Mucosa of gallbladder (tissue), 1 donor: ENCODE measurements around the gene CTIF. TPM values are rescaled to one million over a fixed set of nuclear protein-coding genes. Genes with fewer than 3 reads are reported as not detected.
"Not testable (repeated sequence)": the region's sequence is repeated elsewhere in the genome, so short reads cannot be mapped to it uniquely, and the experiment has no call there.

Source experiments
- DNase-seq: peaks from one replicate; pipeline ENCODE4 v3.0.0-alpha.2; 2020; ENCODE audit warnings: low spot score
- total RNA-seq: library from RNA; stranded (reverse); gene quantifications from one replicate; pipeline ENCODE4 v1.2.1, GENCODE V29; 2021
- donor health status: DM: no; HTN: no; CAD: no.

CTIF gene
- total RNA-seq, 1 donor from 2014 or later: 101 TPM

DNA sequence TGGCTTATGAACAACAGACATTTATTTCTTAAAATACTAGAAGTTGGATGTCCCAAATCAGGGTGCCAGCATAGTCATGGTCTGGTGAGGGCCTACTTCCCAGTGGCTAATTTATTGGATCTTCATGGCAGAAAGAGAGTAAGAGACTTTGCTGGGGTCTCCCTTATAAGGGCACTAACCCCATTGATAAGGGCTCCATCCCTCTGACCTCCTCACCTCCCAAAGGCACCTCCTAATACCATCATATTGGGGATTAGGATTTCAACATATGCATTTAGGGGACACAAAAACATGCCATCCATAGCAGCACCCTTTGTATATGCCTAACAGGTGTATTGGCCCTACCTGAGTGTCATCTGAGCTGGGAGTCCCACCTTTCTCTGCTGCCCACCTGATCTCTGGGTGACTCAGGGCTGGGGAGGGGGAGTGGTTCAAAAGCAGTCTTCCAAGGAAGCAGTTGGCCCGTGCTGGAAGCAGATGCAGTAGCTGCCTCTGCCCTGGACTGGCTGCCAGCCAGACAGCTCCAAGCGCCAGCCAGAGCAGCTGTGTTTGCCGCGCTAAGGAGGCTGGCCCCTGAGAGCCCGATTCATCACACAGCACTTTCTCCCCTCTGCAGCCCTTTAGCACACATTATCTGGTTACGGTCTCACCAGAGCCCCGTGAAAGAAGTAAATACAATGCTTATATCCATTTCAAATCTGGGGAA is 327.4 kb downstream of the CTIF start:
- DNase-seq: peak; percentile 43

DNA sequence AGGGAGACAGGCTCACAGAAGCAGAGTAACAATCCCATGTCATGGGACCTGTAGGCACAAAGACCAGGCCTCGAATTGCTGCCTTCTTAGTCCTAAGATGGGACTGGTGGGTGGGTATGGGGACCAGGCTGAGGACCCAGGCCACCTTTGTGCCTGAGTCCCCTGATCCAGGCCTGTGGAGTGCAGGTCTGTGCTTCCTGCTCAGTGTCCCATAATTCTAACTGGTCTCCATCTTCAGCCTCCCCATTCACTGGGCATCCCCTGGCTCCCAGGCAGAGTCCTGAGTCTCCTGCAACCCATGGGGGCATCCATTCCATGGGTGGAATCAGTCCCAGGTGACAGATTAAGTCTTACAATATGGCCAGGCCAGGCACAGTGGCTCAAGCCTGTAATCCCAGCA is 328.0 kb downstream of the CTIF start:
- no peak for DNase-seq

DNA sequence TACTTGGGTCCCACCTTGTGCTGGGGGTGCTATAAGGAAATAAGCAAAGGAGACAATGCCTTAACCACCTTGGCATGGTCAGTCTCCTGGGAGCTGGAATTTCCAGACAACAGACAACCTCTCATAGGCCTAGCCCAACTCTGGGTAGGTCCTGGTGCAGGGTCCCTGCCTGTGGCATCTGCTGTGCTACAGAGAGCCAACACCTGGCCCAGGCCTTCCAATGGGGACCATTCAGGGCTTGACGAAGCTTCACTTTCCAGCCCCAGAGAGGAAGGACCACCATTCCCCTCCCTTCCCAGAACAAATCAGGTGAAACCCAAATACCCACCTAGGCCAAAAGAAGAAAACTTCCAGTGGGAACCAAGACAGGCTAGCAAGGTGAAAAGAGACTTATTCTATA is 329.1 kb downstream of the CTIF start:
- no peak for DNase-seq

DNA sequence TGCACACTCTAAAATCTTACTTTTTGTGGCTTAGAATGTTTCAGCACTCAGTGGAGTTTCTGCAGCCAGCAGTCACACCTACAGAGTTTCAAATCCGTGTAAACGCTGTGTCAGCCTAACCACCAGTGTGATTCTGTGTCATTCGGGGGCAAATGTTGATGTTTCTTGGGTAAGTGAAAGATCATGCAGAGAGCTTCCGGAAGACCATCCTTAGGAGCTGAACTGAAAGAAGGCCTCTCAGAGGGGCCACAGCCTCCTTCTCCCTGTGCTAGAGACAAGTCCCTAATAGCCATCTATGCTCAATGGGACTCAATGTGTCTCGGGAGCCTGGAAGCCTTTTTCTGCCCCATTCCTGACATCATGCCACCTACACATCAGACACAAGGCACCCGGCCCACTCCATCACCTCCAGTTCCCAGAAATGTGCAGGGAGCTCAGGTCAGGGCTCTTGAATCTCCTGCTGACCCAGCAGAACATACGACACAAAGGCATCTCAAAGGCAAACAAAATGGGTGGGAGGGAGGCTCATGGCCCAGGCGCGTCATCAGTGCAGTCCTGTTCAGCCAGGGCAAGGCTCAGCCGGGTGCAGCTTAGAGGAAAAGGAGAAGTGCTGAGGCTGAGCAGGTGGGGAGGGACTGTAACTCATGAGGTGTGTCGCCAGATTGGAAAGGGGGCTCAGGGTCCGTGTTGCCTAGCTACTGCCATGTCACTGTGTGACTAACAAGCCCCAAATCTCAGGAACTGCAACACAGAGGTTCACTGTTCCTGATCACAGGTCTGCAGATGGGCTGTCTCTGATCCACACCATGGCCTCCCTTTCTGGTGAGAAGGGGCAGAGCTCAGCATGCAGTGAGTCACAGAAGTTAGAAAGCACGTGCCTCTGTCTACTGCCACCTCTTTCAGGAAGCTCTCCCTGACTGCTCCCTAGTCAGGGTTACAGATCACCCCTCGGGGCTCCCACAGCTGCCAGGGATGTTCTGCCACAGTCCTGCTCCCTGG is 329.9 kb downstream of the CTIF start:
- no peak for DNase-seq

DNA sequence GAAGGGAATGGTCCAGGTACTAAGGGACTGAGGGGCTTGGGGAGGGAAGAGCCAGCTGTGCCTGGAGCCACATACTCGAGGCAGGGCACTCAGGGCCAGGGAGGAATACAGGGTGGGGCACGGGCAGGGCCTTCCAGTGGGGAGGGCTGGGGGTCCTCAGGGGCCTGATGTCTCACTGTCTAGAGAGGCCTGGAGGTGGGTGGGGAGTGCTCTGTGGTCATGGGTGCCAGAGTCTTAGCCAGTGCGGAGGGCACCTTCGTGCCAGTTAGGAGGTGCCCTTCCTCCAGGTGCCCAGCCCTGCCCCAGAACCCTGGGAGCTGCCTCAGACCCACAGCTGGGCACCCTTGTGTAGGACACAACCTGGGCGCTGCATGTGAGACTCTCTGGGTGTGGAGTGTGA is 330.8 kb downstream of the CTIF start:
- DNase-seq: no peak

DNA sequence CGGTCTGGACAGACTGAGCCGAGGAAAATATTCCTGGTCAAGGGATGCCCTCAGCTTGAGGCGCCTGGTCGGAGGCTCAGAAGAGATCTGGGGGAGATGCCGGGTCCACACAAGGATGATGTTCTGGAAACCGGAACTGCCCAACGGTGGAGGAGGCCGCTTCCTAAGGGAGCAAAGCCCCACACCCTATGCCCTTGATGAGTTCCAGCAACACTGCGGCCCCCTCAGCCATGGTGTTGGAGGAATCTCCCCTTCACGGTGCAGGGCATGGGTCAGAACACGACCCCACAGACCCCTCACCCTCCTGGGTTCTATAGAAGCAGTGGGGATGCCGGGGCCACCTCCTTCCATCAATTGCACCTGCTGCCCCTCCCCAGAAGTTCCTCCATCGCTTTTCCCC is 332.1 kb downstream of the CTIF start:
- DNase-seq: not testable (repeated sequence)

DNA sequence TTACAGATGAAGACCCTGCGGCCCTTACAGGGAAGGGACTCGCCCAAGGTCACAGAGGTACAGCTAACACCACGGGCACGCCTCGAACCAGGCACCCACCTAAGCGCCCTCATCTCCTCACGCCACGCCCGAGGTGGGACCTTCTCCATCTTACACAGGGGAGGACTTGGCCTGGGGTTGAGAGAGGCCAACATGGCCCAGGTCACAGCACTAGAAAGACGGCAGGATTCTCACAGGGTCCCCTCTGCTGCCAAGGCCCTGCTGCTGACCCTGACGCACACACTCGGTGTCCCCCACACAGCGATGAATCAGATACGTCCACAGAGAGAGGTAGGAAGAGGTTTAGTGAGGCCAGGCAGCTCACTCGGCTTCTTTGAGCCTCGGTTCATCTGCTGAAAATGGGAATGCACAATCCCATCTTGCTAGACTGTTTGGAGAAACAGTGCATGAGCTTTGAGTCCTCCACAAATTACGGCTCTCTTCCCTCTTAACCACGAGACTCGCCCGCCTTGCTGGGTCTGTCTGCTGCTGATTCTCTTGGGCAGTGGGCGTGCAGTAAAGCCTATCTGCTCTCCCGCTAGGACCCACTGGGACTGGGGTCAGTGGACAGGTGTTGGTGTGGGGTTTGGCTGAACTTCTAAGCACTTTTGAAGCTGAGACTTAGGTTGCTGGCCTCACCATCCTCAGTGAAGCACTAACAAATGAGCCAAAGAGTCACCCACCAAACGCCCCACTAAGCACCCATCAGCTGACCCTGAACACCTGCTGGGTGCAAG is 332.7 kb downstream of the CTIF start:
- no peak for DNase-seq

DNA sequence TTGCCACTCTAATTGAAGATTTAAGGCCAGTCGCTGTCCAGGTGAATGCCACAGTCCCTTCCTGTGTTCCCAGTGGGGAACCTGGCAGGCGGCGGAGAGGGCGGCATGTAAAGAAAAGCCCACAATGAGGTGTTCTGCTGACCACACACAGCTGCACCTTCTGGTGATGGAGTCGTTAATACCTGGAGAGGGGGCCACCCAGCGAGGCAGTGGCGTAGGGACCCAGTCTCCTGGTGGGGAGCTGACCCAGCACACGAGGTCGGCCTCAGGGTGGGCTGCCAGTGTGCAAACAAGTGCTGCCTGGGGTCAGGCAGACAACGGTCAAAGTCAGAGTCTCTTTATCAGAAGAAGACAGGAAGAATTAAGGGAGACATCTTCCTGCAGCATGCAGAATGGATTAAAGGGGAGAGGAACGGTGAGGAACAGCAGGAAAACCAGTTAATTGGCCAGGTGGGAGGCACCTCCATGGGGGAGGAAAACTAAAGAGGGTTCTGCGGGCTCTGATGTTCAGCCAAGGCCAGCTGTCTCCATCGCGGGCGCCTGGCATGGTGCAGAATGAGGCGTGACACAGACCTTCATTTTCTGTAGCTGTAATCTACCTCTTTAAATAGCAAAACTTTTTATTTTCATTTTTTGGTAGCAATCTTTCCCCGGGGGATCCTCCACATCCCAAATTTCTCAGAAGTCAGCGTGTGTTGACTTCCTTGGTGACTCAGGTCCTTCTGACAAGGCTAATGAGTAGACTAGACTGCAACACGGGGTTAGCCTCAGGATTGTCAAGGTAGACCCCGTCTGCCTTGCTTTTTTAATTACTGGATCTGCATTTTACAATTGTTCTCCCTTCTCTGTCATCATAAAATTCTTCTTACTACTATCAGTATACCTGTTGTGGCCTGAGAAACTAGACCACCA is 333.7 kb downstream of the CTIF start:
- DNase-seq: no peak

DNA sequence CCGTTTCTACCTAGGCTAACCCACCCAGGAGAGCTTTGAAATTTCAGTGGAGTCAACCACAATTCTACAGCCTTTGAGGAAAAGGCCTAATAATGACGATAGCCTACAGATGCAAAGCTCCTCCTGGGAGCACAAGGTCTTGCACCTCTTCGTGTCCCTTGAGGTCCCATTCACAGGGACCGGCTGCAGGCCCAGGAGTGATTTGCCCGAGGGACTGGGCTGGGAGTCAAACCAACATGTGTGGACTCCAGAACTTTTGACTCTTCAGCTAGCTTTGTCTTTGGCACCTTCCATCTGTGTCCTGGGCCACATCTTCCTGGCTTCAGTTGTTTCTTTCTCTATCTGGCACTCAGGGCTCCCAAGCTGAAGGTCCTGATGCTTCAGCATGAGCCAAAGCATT is 335.4 kb downstream of the CTIF start:
- DNase-seq: no peak

DNA sequence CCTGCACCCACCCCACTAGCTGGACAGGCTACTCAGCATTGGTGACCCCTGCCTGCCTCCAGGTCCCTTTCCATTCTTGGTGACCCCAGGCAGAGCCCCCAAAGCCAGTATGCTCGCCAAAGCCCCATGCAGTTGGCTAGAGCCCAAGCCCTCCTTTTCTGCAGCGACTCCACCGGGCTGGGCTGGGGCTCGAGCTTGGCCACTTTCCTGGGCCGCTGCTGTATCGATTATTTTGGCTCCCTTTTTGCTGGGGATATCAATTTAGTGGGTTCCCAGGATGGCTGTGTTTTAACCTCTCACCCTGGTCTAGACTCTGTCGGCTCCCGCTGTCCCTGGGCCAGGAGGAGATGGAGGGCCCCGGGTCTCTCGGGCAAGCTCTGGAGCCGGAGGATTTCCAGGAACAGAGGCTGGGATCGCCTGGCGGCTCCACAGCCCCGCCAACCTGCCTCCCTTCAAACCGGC is 335.9 kb downstream of the CTIF start:
- DNase-seq: no peak

DNA sequence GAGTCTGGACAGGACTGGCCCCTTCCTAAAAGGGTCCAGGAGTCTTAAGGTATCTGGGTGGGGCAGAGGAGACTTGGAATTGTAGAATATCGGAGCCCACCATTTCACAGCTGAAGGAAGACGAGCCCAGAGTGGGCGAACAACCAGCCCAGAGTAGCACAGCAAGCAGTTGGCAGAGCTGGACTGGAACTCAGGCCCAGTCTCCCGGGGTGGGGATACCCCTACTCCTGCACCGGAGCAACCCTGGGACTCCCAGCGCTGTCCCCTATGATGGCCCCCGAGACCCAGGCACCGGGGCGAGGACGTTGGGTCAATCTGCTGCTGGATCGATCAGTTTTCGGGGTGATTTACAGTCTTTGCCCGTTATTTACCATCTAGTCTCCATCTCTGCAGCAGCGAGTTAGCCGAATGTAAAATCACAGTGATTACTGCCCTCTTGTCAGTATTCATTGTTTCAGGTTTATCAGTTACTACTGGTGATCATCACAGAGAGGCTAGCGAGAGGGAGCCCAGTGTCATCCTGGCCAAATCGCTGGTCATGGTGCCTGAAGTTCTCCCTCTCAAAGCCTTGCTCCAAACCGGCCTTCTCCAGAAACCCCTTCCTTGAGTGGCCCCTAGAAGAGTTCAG is 336.6 kb downstream of the CTIF start:
- no peak for DNase-seq

DNA sequence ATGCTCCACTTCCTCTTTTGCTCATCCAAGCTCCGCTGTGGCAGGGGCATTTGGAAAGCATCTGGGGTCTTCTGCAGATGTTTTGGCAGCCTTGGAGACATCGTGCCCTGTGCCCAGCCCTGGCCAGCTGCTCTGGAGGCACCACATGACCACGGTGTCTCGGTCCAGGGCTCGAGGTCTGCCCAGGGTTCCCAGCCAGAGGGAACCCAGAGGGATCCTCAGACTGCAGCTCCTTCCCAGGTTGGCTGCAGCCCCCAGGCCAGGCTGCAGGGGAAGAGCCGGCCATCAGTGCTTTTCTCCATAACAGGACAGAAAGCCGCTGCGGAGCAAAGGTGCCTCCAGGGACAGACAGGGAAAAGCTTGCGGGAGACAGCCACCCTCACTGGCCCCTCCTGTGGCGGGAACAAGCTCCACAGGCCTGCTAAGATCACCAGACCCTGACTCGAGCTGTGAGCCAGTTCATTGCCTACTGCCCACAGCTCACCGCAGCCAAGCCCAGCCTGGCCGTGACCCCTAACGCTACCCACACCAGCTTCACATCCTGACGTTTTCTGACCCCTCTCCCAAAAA is 337.2 kb downstream of the CTIF start:
- no peak for DNase-seq

DNA sequence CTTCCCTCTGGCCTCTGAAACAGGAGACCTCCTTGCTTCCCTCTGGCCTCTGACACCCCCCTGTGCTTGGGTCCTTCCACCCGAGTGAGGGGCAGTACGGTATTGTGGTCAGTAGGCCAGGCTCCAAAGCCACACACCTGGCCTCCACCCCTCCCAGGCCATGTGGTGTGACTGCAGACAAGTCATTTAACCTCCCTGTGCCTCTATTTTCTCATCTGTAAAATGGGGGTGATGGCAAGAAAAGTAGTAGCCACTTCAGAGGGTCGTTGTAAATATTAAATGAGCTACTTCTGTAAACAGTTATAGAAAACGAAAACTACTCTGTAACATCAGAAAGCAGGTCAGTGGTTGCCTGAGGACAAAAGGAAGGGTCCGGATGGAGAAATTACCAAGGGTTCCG is 337.8 kb downstream of the CTIF start:
- DNase-seq: no peak

DNA sequence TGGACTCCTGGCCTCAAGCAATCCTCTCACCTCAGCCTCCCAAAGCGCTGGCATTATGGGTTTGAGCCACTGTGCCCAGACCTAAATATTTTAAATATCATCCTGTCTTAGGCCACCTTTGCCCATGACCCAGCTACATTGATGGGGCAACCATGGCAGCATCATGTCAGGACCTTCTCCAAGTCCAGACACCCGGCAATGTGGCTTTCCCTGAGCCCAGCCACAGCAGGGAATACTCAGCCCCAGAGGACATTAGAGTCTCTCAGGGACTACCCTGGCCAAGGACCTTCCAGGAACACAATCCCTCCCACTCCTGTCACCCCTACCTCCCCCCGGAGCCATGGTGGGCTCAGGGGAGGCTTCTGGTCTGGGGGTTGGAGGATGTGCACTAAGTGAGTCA is 339.1 kb downstream of the CTIF start:
- no peak for DNase-seq

DNA sequence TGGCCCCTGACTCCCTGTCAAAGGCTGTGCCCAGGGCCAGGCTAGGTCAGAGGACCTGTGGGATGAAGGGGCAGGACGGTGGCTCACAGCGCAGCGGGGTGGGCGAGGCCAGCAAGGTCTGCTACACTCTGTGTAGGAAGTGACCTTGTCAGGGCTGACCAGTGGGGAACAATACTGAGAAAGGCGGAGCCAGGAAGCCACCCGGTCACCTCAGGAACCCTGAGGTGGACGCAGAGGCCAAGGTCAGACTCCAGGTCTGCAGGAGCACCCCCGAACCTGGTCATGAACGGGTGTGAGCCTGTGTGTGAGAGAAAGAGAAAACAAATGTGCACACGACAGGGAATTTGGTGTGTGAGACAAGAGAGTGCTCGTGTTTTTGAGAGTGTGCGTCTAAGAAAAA is 339.6 kb downstream of the CTIF start:
- no peak for DNase-seq

DNA sequence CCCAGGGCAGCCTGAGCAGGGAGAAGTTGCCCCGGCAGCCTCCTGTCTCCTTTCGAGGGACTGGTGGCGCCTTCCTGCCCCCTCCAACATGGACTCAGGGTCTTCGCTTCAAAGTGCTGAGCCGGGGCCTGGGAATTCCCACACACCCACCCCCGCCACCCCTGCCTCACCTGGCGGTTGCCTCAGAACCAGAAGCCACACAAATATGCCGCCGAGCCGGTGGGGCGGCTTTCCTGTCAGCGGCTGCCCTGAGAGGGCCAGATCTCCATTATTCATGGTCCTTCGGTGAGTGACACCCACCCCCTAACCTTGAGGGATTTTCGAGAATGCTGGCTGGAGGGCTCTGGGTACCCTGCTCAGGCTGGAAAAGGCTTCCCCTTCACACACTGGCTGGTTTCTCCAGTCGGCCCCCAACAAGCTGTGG is 340.2 kb downstream of the CTIF start:
- no peak for DNase-seq

DNA sequence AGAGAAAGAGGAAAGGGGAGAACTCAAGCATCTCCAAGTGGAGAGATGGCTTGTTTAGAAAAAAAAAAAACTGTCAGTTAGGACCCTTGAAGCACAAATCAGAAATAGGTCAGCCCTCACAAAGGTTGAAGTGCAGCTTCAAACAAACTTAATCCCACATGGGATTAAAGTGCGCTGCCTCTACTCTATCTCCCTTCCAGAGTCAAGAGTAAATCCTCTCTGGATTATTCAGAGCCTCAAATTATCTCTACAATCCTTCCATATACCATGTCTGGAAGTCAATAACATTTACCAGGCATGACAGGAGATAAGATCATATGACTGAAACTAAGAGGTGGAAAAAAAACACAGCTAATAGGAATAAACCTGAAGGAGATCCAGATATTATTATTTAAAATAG is 342.1 kb downstream of the CTIF start:
- no peak for DNase-seq

DNA sequence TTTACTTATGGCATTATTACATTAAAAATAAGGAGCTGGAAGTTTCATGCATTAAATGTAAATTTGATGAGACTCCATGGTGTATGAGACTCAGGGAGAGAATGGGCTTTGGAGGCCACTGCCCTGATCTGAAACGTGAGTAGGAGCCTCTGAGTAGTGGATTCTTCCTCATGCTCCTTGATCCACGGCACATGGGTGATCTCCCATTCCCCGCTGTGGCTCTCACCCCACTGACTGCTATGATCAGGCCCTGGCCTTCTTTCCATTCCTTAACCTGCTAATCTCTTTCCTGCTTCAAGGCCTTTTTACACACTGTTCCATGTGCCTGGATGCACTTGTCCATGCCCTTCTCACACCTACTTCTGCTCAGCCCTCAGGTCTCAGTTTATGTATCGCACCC is 343.5 kb downstream of the CTIF start:
- no peak for DNase-seq

DNA sequence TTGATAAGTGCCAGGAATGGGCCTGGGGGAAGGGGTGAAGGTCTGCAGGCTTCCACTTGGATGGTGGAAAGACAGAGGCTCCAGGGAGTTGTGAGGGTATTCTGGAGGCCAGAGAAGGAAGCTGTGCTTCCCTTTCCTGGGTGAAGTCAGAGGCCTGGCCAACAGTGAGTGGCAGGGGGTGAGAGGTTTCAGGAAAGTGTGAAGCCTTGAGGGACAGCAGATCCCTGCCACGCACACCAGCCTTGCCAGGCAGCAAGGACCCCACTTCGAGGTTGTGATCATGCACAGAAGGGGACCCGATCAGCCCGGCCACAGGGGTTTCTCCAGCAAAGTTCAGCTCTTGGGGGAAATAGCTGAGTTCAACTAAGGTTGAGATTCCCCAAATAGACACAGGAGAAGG is 345.5 kb downstream of the CTIF start:
- no peak for DNase-seq

DNA sequence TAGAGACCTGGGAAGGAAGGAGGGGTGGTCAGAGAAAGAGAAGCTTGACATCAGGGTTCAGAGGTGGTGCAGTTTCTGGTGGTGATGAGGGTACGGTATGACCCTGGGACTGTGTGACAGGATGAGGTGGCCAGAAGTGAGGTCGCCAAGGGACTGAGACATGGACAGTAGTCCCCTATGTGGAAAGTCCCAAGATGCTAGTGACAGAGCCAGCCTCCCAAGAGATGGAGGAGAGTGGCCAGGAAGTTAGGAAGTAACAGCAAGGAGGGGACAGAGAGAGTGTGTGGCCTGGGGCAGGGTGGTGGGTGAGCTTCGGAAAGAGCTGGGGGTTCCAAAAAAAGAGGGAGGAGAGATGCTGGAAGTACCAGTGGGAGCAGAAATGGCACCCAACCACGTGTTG is 345.9 kb downstream of the CTIF start:
- no peak for DNase-seq
